Measurements from ENCODE around the gene ARFGAP1. TPM values are rescaled to one million over a fixed set of nuclear protein-coding genes. Genes with fewer than 3 reads are reported as not detected.

ARFGAP1 gene
- total and polyA plus RNA-seq, 2 of the 8 experiments (the other 6 are each of a cell fraction or from before 2014, with no cell fraction given) = 93.7 to 100 TPM

DNA sequence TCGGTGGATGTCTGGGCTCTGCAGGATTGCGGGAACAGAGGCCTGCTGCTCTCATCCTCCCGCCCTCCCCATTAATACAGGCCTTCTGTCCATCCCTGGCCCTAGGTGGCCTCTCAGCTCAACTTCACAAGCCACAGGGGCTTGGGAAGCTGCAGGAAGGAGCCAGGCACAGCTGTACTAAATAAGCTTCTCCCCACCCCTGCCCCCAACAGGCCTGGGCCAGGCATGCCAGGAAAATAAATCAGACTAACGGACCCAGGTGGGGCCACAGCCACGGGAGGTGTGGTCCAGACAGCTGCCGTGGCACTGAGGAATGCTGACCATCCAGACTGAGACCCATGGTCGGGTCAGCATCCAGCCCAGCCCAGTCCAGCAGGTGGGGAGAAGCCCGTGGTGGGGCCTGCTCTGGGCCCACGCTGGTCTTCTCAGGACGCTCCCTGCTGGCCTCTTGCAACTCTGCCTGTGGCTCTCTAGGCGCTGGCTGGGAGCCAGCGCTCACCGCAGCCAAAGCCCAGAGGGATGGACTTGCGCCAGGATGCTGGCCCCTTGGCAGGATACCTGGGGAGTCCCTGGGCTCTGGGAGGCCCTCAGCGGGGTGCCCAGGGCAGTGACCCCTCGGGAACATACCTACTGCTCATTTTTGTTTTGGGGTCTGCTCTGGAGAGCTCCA lies 48.1 kb upstream of the ARFGAP1 start (continued):
- TF ChIP-seq, protein P1, sequence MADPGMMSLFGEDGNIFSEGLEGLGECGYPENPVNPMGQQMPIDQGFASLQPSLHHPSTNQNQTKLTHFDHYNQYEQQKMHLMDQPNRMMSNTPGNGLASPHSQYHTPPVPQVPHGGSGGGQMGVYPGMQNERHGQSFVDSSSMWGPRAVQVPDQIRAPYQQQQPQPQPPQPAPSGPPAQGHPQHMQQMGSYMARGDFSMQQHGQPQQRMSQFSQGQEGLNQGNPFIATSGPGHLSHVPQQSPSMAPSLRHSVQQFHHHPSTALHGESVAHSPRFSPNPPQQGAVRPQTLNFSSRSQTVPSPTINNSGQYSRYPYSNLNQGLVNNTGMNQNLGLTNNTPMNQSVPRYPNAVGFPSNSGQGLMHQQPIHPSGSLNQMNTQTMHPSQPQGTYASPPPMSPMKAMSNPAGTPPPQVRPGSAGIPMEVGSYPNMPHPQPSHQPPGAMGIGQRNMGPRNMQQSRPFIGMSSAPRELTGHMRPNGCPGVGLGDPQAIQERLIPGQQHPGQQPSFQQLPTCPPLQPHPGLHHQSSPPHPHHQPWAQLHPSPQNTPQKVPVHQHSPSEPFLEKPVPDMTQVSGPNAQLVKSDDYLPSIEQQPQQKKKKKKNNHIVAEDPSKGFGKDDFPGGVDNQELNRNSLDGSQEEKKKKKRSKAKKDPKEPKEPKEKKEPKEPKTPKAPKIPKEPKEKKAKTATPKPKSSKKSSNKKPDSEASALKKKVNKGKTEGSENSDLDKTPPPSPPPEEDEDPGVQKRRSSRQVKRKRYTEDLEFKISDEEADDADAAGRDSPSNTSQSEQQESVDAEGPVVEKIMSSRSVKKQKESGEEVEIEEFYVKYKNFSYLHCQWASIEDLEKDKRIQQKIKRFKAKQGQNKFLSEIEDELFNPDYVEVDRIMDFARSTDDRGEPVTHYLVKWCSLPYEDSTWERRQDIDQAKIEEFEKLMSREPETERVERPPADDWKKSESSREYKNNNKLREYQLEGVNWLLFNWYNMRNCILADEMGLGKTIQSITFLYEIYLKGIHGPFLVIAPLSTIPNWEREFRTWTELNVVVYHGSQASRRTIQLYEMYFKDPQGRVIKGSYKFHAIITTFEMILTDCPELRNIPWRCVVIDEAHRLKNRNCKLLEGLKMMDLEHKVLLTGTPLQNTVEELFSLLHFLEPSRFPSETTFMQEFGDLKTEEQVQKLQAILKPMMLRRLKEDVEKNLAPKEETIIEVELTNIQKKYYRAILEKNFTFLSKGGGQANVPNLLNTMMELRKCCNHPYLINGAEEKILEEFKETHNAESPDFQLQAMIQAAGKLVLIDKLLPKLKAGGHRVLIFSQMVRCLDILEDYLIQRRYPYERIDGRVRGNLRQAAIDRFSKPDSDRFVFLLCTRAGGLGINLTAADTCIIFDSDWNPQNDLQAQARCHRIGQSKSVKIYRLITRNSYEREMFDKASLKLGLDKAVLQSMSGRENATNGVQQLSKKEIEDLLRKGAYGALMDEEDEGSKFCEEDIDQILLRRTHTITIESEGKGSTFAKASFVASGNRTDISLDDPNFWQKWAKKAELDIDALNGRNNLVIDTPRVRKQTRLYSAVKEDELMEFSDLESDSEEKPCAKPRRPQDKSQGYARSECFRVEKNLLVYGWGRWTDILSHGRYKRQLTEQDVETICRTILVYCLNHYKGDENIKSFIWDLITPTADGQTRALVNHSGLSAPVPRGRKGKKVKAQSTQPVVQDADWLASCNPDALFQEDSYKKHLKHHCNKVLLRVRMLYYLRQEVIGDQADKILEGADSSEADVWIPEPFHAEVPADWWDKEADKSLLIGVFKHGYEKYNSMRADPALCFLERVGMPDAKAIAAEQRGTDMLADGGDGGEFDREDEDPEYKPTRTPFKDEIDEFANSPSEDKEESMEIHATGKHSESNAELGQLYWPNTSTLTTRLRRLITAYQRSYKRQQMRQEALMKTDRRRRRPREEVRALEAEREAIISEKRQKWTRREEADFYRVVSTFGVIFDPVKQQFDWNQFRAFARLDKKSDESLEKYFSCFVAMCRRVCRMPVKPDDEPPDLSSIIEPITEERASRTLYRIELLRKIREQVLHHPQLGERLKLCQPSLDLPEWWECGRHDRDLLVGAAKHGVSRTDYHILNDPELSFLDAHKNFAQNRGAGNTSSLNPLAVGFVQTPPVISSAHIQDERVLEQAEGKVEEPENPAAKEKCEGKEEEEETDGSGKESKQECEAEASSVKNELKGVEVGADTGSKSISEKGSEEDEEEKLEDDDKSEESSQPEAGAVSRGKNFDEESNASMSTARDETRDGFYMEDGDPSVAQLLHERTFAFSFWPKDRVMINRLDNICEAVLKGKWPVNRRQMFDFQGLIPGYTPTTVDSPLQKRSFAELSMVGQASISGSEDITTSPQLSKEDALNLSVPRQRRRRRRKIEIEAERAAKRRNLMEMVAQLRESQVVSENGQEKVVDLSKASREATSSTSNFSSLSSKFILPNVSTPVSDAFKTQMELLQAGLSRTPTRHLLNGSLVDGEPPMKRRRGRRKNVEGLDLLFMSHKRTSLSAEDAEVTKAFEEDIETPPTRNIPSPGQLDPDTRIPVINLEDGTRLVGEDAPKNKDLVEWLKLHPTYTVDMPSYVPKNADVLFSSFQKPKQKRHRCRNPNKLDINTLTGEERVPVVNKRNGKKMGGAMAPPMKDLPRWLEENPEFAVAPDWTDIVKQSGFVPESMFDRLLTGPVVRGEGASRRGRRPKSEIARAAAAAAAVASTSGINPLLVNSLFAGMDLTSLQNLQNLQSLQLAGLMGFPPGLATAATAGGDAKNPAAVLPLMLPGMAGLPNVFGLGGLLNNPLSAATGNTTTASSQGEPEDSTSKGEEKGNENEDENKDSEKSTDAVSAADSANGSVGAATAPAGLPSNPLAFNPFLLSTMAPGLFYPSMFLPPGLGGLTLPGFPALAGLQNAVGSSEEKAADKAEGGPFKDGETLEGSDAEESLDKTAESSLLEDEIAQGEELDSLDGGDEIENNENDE (IDR thresholded peaks at IDR 0.05; ENCODE audit: insufficient replicate concordance, low read length) = no peak
- TF ChIP-seq CTBP2 (IDR thresholded peaks at IDR 0.05; ENCODE audit: borderline replicate concordance, insufficient read depth, insufficient read length, low read length) (peak; percentile 36), TAF1 (IDR thresholded peaks at IDR 0.05; ENCODE audit: low read depth, low read length) (no peak)
